GM12874 (cell line): ENCODE data around the gene SLC6A15.

Experiments used
- CTCF ChIP-seq: IDR thresholded peaks from 2 replicates; pipeline ENCODE4 v1.5.1; 2011; ENCODE audit warnings: low read depth, mild to moderate bottlenecking, control low read depth, low read length, moderate library complexity; ENCODE audit not compliant: insufficient read depth

SLC6A15 gene

GRCh38 chr12:84912198-84913128, at the start of gene SLC6A15:
TSS of gene SLC6A15 (minus strand) at chr12:84912799. CDS start at chr12:84892120, 20,679 bp downstream.
- no peak for TF ChIP-seq CTCF

GRCh38 chr12:84960918-84961317, 48.3 kb upstream of the SLC6A15 start:
- TF ChIP-seq CTCF = no peak

GRCh38 chr12:84955298-84955697, 42.7 kb upstream of the SLC6A15 start:
- TF ChIP-seq CTCF = no peak

GRCh38 chr12:84954415-84954814, 41.8 kb upstream of the SLC6A15 start:
- TF ChIP-seq CTCF = no peak

- no peak for TF ChIP-seq CTCF
These were observed 38.5 kb upstream of the SLC6A15 start for GRCh38 chr12:84950971-84951546.

GRCh38 chr12:84946753-84947152, 34.2 kb upstream of the SLC6A15 start:
- TF ChIP-seq CTCF = no peak

- no peak for TF ChIP-seq CTCF
These were observed 24.8 kb upstream of the SLC6A15 start for GRCh38 chr12:84937415-84937814.
